HG02884 (cell line): ENCODE results near the gene GLCE.

ENCODE experiments used
- ATAC-seq: cut with Tn5 transposase; IDR thresholded peaks from one replicate; pipeline ENCODE4 v1.9.1; 2021; ENCODE audit warnings: mild to moderate bottlenecking, moderate library complexity; ENCODE audit not compliant: unreplicated experiment

The GLCE gene

DNA sequence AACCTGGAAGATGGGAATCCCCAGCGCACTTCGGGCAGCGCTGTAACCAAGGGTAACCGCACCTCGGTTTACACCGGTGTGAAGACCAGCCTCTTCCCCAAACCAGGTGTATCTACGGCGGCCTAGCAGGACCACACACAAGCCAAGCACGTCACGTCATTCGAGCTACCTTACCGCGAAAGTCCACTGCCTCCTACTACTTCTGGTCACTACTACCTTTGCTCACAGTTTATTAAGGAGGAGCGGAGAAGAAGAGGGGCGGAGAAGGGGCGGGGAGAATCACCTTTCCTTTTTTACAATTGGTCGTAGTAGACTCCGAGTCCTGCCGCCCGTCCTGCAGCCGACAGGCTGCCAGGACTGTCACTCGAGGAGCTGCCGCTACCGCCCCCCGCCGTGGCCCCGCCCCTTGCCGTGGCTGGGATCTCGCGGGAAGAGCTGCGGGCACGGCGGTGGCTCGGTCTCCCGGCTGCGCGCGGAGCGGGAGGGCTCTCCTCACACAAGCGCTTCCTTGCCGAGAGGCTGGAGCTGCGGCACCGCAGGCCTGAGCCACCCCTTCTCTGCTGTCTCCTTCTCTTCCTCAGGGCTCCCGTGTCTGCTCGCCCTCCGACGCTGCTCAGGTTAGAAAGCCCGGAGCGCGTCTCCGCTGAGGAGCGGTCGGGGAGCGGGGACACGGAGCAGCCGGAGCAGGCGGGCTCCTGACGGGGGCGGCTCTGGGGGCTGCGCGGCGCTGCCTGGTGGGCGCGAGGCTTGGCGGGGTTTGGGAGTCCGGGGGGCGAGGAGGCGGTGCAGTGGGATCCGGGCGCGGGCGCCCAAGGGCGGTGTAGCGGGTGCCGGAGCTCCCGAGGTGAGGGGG, at the start of gene GLCE:
Gene GLCE, plus strand, starts transcription at position 495 of the 853 bp plus-strand sequence. CDS start 95,172 bp downstream, outside the sequence.
- ATAC-seq: peak; percentile 95

GRCh38 chr15:69114331-69114928, 46.0 kb upstream of the GLCE start:
- ATAC-seq: no peak

DNA sequence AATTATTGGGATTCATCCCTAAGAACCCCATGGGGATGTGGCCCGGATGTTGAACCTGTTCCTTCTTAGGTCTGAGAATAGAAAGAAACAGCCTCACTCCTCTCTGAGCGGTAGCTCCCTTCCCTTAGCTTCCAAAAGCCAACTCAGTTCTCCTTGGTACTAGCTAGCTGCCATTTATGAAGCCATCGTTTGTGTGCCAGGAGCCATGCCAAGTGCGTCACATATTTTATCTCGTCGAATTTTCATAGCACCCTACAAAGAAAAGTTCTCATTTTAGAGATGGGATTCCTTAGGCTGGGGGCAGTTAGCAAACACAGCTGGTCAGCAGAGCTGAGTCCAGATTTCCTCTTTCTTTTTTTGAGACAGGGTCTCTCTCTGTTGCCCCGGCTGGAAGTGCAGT, 45.4 kb upstream of the GLCE start:
- no peak for ATAC-seq

GRCh38 chr15:69116391-69116790, 44.0 kb upstream of the GLCE start:
- no peak for ATAC-seq

DNA sequence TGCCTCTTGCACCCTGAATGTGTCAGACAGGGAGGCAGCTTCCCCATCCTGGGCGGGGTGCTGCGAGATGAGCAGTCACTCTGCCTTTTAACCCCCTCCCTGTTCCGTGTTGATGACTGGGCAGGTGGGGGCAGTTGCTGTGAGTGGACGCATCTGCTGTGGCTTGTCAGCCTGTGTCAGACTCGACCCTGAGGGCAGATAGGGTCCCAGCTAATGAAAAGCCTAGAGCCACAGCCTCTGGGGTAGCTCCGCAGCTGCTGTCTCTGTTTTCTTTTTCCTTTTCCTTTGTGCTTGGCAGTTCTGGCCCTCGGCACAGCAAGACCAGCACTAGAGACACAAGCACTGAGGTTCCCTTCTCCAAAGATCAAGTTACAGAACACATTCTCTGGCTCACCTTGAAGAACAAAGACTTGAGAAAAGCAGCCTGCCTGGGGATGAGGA, 43.0 kb upstream of the GLCE start:
- no peak for ATAC-seq

DNA sequence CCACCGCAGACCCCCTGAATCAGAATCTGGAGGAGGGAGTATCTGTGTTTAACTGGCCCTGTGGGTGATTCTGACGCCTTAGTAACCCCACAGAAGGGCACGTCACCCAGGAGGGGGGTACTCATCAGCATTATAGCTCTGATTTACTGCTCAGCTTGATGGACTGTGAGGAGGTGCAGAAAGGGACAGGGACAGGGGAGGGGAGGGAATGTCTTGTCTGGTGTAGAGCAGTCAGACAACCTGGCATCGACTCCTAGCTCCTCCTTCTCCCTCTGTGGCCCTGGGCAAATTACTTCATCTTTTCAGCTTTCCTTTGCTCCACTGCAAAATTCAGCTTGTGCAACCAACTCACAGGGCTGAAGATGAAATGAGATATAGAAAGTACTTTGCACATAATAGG, 42.3 kb upstream of the GLCE start:
- no peak for ATAC-seq

- ATAC-seq: no peak
Measured at GRCh38 chr15:69119001-69119400, 41.4 kb upstream of the GLCE start.

DNA sequence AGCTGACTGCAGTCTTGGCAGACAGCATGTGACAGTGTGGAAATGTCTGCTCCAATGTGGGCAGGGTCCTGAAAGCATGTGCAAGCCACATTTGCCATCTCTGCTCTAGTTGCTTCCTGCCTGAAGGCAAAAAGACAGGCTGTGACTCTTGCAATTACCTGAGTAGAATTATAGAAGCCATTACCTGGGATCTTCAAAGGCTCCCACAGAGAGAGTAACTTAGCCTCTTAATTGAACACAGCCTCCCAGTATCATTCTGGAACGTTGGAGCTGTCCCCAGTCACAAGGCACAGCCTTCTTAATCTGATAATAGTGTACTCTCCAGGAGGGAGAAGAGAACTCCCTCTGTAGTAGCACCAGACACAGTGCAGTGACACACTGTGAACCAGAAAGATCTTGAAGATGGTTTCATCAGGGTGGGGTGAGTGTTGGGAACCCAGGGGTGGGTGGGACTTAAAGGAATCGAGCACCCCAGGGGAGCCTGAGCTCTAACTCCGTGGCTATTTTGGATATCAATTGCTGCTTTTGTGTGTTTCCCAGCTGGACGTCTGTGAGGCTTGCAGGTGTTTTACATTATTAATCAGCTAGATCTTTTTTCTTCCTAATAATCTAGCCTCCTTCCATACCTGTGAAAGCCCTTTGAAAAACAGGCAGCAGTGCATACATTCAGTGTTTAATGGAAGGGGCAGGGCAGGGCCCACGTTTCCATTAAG, 40.6 kb upstream of the GLCE start:
- ATAC-seq: no peak

- no peak for ATAC-seq
Measured at GRCh38 chr15:69120732-69121131, 39.7 kb upstream of the GLCE start.

DNA sequence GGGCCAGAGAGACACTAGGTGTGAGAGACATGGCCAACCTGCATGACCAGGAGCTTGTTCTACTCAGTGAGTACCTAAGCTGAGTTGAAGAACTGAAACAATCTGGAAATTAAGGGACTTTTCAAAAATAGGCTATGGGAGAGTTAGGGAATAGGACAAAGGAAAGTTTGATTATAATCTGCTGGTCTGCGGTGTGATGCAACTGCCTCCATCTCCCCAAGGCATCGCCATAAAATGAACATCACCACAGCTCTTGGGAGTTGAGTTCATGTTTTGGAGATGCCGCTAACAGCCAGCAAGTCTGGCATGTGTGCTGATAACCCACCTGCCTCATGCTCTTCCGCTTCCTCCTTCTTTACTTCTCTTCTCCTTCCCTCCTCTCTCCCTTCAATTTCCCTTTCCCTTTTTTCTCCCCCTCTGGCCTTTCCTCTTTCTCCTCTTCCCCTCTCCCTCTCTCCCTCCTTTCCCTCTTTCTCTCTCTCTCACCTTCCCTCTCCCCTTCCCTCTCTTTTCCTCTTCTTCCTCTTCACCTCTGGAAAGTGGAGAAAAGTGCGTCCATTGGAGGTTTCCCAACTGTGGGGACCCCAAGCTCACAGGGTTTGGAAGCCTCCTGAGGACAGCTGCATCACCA, 39.1 kb upstream of the GLCE start:
- no peak for ATAC-seq

GRCh38 chr15:69125236-69125635, 35.2 kb upstream of the GLCE start:
- ATAC-seq: no peak

DNA sequence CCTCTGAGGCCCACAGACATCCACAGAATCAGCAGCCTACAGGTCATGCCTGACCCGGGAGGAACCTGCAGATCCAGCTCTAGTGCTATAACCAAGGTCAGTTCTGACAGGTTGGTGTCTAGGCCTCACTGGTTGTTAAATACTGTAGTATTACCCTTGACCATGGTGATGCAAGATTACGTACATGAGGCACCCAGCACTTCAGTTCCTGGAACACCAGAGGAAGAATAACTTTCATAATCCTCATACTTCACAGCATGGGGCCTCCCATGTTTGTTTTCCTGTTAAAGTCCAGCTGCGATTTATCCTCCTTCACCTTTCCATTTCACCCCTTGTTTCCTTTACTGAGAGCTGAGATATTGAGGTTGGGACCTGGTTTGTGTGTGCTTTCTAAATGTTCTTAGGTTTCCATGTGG, 34.4 kb upstream of the GLCE start:
- ATAC-seq: no peak

DNA sequence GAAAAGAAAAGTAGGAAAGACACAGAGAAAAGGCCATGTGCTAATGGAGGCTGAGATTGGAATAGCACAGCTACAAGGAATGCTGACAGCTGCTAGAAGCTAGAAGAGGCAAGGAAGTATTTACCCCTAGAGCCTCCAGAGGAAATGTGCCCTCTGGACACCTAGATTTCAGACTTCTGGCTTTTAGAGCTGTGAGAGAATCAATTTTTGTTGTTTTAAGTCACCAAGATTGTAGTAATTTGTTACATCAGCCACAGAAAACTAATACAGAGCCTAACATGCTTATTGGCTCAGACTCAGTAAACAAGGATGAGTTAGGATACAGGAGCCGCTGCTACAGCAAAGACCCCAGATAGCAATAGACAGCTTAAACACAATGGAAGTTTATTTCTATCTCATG, 33.1 kb upstream of the GLCE start:
- ATAC-seq: no peak

DNA sequence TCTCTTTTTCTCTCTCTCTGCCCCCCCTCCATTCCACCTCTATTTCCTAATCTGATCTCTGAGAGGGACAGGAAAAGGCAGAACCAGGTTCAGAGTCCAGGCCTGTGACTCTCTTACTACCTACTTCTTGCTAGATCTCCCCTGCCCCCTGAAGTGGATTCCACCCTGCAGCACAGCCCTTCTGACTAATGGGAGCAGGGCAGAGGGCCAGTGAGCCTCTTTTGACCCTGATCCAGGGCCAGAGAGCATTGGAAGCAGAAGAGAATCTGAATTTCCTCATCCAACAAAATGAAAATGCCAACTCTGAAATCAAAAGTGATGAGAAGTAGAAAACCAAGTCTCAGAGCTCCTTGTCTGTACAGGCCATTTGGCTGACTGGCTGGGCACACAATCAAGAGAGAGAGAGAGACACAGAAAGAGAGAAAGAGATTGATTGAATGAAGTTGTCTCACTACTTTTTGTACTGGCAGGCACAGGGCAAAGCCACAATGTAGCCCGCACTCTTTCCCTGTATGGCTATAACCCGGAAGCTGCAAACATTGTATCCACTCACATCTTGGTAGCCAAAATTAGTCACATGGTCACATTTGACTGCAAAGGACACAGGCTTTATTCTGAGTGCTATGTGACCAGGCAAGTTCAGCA, 31.6 kb upstream of the GLCE start:
- ATAC-seq: no peak

DNA sequence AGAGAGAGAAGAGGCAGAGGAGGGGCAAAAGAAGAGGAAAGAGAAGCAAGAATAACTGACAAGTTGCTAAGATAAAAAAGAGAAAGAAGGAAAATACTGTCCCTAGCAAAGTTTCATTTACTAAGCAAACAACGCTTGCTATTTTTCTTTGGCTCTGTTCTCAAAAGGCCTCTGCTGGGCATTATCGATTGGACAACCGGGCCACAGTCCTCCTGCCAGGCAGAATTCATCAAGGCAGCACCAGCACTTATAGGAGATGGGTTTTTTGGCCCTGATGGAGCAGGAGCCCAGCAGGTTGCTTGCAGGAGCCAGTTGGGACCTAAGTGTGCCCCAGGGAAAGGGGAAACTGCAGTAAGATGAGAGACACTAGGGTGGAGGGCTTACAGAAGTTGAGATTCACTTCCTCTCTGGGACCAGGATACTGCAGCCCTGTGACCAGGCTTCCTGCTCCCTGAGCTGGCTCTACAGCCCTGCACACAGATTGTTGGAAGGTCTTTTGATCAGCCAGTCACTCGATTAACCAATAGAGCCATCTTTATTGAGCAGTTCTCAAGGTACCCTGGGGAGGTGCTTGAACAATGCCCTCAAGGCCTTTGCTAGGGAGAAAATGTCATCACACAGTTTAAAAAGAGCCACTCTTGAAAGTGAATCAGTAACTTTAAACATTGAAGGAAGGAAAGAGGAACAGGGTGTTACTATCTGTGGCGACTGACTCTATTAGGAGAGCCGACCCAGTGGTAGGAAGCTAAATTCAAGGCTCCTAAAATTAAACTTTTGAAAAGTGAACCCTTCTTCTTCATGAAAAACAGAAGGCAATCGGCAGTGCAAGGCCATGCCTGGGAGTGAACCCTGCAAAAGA, 28.8 kb upstream of the GLCE start:
- ATAC-seq: no peak

- no peak for ATAC-seq
Measured at GRCh38 chr15:69132430-69132829, 28.0 kb upstream of the GLCE start.

GRCh38 chr15:69132977-69133861, 27.2 kb upstream of the GLCE start:
- ATAC-seq: no peak

DNA sequence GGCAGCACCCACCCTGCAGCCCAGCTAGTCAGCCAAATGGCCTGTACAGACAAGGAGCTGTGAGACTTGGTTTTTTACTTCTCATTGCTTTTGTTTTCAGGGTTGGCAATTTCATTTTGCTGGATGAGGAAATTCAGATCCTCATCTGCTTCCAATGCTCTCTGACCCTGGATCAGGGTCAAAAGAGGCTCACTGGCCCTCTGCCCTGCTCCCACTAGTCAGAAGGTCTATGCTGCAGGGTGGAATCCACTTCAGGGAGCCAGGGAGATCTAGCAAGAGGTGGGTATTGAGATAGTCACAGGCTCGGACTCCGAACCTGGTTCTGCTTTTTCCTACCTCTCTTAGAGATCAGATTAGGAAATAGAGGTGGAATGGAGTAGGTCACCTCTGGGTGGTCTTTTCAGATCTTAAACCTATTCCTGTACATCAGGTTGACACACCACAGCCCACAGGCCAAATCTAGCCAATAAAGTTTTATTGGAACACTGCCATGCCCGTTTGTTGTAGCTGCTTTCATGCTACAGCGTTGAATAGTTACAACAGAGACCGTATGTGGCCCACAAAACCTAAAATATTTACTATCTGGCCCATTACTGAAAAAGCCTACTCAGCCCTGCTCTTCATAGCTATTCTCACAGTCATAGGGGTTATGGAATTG, 26.4 kb upstream of the GLCE start:
- no peak for ATAC-seq
